BLaER1 treated with 17β-estradiol and CSF1 and Interleukin-3, amounts not matched to agents 10 nM and 100 nM (cell line): ENCODE data around the gene EPO.
"Not testable (repeated sequence)": the region's sequence is repeated elsewhere in the genome, so short reads cannot be mapped to it uniquely, and the experiment has no call there.

ENCODE experiments used
- H3K27ac ChIP-seq, 11 experiments: shearing (Covaris generic); formaldehyde crosslinking; 2 replicates each; pipeline ENCODE4 v1.8.1; 2022
- H3K27me3 ChIP-seq, 11 experiments: shearing (Covaris generic); formaldehyde crosslinking; 2 replicates each; pipeline ENCODE4 v1.8.1; 2022
- H3K36me3 ChIP-seq, 11 experiments: shearing (Covaris generic); formaldehyde crosslinking; 2 replicates each; pipeline ENCODE4 v1.8.1; 2022
- H3K4me1 ChIP-seq, 10 experiments: shearing (Covaris generic); formaldehyde crosslinking; 2 replicates each; pipeline ENCODE4 v1.8.1; 2022
- H3K4me2 ChIP-seq, 11 experiments: shearing (Covaris generic); formaldehyde crosslinking; 2 replicates each; pipeline ENCODE4 v1.8.1; 2022
- H3K4me3 ChIP-seq, 10 experiments: shearing (Covaris generic); formaldehyde crosslinking; 2 replicates each; pipeline ENCODE4 v1.8.1; 2022
- H3K9ac ChIP-seq, 11 experiments: shearing (Covaris generic); formaldehyde crosslinking; 2 replicates each; pipeline ENCODE4 v1.8.1; 2022
- H3K9me3 ChIP-seq, 11 experiments: shearing (Covaris generic); formaldehyde crosslinking; replicated peaks in 1 of 11; 2 replicates each; pipeline ENCODE4 v1.8.1; 2022
- H4K20me1 ChIP-seq, 11 experiments: shearing (Covaris generic); formaldehyde crosslinking; 2 replicates each; pipeline ENCODE4 v1.8.1; 2022
- Cebpa-rat ChIP-seq, 11 experiments: shearing (Covaris generic); IDR thresholded peaks; 2 replicates each; pipeline ENCODE4 v1.8.1; 2022

The EPO gene

GRCh38 chr7:100735730-100736129, 15.5 kb downstream of the EPO start:
- no peak for TF ChIP-seq Cebpa-rat (IDR thresholded peaks at IDR 0.05)
- no peak overlapping the region for H3K4me3 ChIP-seq
- H3K27me3 ChIP-seq = no peaks in the 10 kb centered on the region
- no peak overlapping the region for H3K4me2 ChIP-seq
- H3K27ac ChIP-seq = no peak overlapping the region
- H4K20me1 ChIP-seq = no peaks in the 10 kb centered on the region
- no peaks in the 10 kb centered on the region for H3K4me1 ChIP-seq
- H3K36me3 ChIP-seq = no peaks in the 10 kb centered on the region
- H3K9ac ChIP-seq = no peak overlapping the region
- H3K9me3 ChIP-seq = no peaks in the 10 kb centered on the region

DNA sequence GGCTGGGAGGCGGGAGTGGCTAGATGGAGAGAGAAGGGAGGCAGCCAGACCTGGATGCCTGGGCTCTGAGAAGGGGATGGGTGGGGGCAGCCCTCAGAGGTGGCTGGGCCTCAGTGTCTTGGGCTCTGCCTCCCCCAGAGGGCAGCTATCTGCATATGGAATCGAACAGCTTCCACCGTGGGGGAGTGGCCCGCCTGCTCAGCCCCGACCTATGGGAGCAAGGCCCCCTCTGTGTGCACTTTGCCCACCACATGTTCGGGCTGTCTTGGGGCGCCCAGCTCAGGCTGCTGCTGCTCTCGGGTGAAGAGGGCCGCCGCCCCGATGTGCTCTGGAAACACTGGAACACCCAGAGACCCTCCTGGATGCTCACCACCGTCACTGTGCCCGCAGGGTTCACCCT, 16.4 kb downstream of the EPO start:
- H3K4me3 ChIP-seq = no peak overlapping the region
- H3K4me2 ChIP-seq = no peak overlapping the region
- no peaks in the 10 kb centered on the region for H4K20me1 ChIP-seq
- no peaks in the 10 kb centered on the region for H3K9me3 ChIP-seq
- H3K9ac ChIP-seq = no peak overlapping the region
- H3K36me3 ChIP-seq = no peaks in the 10 kb centered on the region
- no peaks in the 10 kb centered on the region for H3K27me3 ChIP-seq
- no peak overlapping the region for H3K27ac ChIP-seq
- no peak for TF ChIP-seq Cebpa-rat (IDR thresholded peaks at IDR 0.05)
- H3K4me1 ChIP-seq = no peaks in the 10 kb centered on the region

- no peak overlapping the region for H3K4me3 ChIP-seq
- H3K27me3 ChIP-seq = peaks cover 1 to 9% (median 8%) of the 10 kb centered on the region in 11 experiments; a peak in 21 of 22 replicates
- H3K36me3 ChIP-seq = no peaks in the 10 kb centered on the region
- no peak overlapping the region for H3K27ac ChIP-seq
- H3K4me1 ChIP-seq = no peaks in the 10 kb centered on the region
- H3K9me3 ChIP-seq = no peaks in the 10 kb centered on the region
- TF ChIP-seq Cebpa-rat (IDR thresholded peaks at IDR 0.05) = no peak
- H4K20me1 ChIP-seq = no peaks in the 10 kb centered on the region
- no peak overlapping the region for H3K4me2 ChIP-seq
- no peak overlapping the region for H3K9ac ChIP-seq
Observed at GRCh38 chr7:100739934-100740333, 19.7 kb downstream of the EPO start.

GRCh38 chr7:100744605-100745004, 24.3 kb downstream of the EPO start:
- Histone ChIP-seq H3K27me3 (peaks cover 12 to 26% (median 24%) of the 10 kb centered on the region in 11 experiments), H4K20me1 (no peaks in the 10 kb centered on the region), H3K9me3 (0 out of 22 replicates have a peak, but pooled peaks cover 0 to 6% (median 0%) of the 10 kb centered on the region in 11 experiments), H3K4me2 (no peak overlapping the region), H3K4me3 (no peak overlapping the region), H3K27ac (no peak overlapping the region), H3K9ac (no peak overlapping the region), H3K4me1 (no peaks in the 10 kb centered on the region), H3K36me3 (no peaks in the 10 kb centered on the region)
- no peak for TF ChIP-seq Cebpa-rat (IDR thresholded peaks at IDR 0.05)

DNA sequence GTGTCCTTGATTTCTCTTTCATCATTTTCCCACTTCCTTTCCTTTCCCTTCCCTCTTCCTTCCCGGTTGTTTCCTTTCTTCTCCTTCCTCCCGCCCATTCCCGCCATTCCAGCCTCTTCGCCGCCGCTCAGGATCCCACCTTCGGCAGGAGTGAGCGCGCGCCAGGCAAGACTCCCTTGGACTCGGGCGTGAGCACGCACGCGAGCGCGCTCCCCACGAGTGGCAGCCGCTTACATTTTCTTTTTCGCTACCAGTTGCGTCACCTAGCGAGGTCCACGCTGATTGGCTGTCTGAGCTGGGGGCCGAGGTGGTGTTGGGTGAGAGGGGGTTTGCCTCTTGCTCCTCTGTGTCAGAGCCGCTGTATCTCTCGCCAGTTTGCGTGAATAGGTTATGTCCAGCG, 24.9 kb downstream of the EPO start:
- Histone ChIP-seq H3K27ac (no peak overlapping the region), H3K27me3 (peaks cover 12 to 26% (median 24%) of the 10 kb centered on the region in 11 experiments), H3K36me3 (no peaks in the 10 kb centered on the region), H3K4me3 (no peak overlapping the region), H3K4me1 (no peaks in the 10 kb centered on the region), H3K9me3 (0 out of 22 replicates have a peak, but pooled peaks cover 0 to 6% (median 0%) of the 10 kb centered on the region in 11 experiments), H3K4me2 (no peak overlapping the region), H4K20me1 (no peaks in the 10 kb centered on the region), H3K9ac (no peak overlapping the region)
- no peak for TF ChIP-seq Cebpa-rat (IDR thresholded peaks at IDR 0.05)

- H3K27me3 ChIP-seq = no peaks in the 10 kb centered on the region
- H4K20me1 ChIP-seq = no peaks in the 10 kb centered on the region
- TF ChIP-seq Cebpa-rat (IDR thresholded peaks at IDR 0.05) = no peak
- H3K27ac ChIP-seq = no peak overlapping the region
- H3K9ac ChIP-seq = no peak overlapping the region
- H3K4me2 ChIP-seq = no peak overlapping the region
- H3K9me3 ChIP-seq = no peaks in the 10 kb centered on the region
- H3K4me1 ChIP-seq = peaks cover 0 to 19% (median 10%) of the 10 kb centered on the region in 10 experiments; a peak in 12 of 20 replicates
- no peaks in the 10 kb centered on the region for H3K36me3 ChIP-seq
- no peak overlapping the region for H3K4me3 ChIP-seq
Observed at GRCh38 chr7:100752994-100753393, 32.7 kb downstream of the EPO start.

GRCh38 chr7:100753750-100754149, 33.5 kb downstream of the EPO start:
- Histone ChIP-seq H3K36me3 (no peaks in the 10 kb centered on the region), H3K4me3 (no peak overlapping the region), H3K4me1 (peaks cover 0 to 19% (median 10%) of the 10 kb centered on the region in 10 experiments; a peak in 12 of 20 replicates), H3K27ac (no peak overlapping the region), H3K9ac (no peak overlapping the region), H4K20me1 (no peaks in the 10 kb centered on the region), H3K9me3 (no peaks in the 10 kb centered on the region), H3K4me2 (no peak overlapping the region), H3K27me3 (no peaks in the 10 kb centered on the region)
- no peak; a peak in 1 of 22 replicates for TF ChIP-seq Cebpa-rat (IDR thresholded peaks at IDR 0.05)

DNA sequence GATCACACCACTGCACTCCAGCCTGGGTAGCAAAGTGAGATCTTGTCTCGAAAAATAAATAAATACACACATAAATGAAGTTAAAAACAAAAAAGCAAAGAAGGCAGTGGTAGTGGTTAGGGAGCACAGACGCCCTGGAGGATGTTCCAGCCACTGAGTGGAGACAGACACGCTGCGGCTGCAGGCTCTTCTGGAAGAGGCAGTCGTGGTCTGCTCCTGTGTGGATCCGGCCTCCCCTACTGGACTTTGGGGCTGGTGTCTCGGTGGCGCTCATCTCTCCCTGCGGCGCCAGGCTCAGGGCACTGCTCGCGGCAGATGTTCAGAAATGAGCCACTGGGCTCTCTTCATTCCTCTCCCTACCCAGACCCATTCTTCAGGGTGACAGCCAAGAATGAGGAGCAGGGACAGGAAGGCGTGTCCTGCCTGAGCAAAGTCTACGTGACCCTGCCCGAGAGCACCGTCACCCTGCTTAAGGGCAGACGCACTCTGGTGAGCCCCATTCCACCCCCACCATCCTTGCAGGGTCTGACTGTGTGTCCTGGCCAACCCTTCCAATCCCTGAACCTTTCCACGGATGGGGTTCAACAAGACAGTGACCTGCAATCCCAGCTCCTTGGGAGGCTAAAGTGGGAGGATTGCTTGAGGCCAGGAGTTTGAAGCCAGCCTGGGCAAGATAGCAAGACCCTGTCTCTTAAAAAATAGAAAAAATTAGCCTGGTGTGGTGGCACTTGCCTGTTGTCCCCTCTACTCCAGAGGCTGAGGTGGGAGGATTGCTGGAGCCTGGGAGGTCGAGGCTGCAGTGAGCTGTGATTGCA, 39.3 kb downstream of the EPO start:
- Histone ChIP-seq H4K20me1 (no peaks in the 10 kb centered on the region), H3K4me3 (no peak overlapping the region), H3K27me3 (no peaks in the 10 kb centered on the region), H3K36me3 (no peaks in the 10 kb centered on the region), H3K4me1 (peaks cover 0 to 22% (median 15%) of the 10 kb centered on the region in 10 experiments; a peak in 16 of 20 replicates), H3K27ac (no peak overlapping the region), H3K4me2 (no peak overlapping the region), H3K9ac (no peak overlapping the region), H3K9me3 (no peaks in the 10 kb centered on the region)
- TF ChIP-seq Cebpa-rat (IDR thresholded peaks at IDR 0.05) = no peak

DNA sequence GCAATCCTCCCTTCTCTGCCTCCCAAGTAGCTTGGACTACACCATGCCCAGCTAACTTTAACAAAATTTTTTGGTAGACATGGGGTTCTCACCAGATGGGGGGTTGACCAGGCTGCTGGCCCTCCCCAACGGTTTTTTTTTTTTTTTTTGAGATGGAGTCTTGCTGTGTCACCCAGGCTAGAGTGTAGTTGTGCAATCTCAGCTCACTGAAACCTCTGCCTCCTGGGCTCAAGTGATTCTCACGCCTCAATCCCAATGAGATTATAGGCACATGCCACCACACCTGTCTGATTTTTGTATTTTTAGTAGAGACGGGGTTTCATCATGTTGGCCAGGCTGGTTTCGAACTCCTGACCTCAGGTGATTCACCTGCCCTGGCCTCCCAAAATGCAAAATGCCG, 42.6 kb downstream of the EPO start:
- H3K4me1 ChIP-seq = peaks cover 0 to 28% (median 16%) of the 10 kb centered on the region in 10 experiments; a peak in 17 of 20 replicates
- not testable (repeated sequence) for H4K20me1 ChIP-seq

More for the DNA sequence above, 42.6 kb downstream of the EPO start:
- not testable (repeated sequence) for H3K9me3 ChIP-seq, H3K36me3 ChIP-seq, H3K27me3 ChIP-seq, H3K4me3 ChIP-seq, H3K9ac ChIP-seq, H3K27ac ChIP-seq
- H3K4me2 ChIP-seq = peak overlapping the region in 2 of 11 experiments; percentile 17 to 33; a peak in 1 of 22 replicates
- peak in 1 of 11 experiments; percentile 35; a peak in 2 of 22 replicates for TF ChIP-seq Cebpa-rat (IDR thresholded peaks at IDR 0.05)
